Daoy (cell line): ENCODE results near the gene HDGF. TPM values are rescaled to one million over a fixed set of nuclear protein-coding genes. Genes with fewer than 3 reads are reported as not detected.
A peak's percentile ranks its signal among the peaks of the same experiment; 100 is the strongest.

Experiments
- DNase-seq: peaks from one replicate; pipeline ENCODE4 v3.0.0-alpha.2; 2015; ENCODE audit warnings: low read depth
- total RNA-seq: library from RNA; depleted of rRNA; stranded (reverse); fragments of >200 nt; shearing (Covaris generic); gene quantifications from 2 replicates; pipeline ENCODE4 v1.2.3, GENCODE V29; 2014

Gene HDGF
- total RNA-seq, 1 experiment from 2014 or later: 537 TPM

DNA sequence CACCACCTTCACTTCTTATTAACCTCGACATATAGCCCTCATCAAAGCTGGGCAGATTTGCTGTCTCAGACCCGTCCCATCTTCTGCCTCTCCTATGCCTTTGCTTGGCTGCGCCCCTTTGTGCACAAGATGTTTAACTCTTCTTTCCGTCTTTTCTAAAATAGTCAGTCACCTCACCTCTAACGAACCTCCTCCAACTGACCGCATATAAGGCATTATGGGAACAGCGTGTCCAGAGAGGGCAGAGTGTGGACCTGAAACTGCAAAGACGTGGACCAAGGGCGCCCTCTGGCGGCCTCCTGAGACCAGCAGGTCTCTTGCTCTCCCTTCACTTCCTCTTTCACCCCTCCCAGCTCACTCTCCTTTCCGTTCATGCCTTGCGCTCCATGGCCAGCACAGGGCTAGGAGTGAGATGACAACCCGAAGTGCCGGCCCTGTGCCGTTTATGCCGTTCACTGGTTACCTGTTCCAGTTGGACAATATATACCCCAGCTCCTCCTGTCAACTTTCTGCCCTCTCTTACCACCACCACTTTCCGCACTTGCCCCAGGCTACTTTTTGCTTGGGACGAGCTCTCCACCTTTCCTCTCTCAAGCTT lies 25.7 kb downstream of the HDGF start:
- peak; percentile 90 for DNase-seq

- DNase-seq: no peak
These were observed 29.9 kb downstream of the HDGF start for GRCh38 chr1:156721535-156721934.

GRCh38 chr1:156721131-156721530 lies 30.3 kb downstream of the HDGF start:
- DNase-seq: no peak

DNA sequence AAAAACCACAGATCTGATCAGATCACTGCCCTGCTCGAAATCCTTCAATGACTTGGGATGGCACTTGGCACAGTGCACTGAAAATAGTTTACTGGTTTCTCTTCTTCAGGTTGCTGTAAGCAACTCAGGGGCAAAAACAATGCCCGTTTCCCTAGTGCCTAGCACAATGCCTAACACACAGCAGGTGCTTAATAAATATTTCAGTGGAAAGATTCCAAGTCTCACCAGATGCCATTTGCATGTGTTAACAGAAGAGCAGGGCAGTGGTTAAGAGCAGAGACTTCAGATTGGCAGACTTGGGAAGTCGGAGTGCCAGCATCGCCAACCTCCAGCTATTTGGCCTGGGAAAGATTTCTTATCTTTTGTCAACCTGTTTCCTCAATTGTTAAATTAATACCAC lies 34.1 kb downstream of the HDGF start:
- DNase-seq: no peak

GRCh38 chr1:156714830-156715229 lies 36.6 kb downstream of the HDGF start:
- DNase-seq: no peak

DNA sequence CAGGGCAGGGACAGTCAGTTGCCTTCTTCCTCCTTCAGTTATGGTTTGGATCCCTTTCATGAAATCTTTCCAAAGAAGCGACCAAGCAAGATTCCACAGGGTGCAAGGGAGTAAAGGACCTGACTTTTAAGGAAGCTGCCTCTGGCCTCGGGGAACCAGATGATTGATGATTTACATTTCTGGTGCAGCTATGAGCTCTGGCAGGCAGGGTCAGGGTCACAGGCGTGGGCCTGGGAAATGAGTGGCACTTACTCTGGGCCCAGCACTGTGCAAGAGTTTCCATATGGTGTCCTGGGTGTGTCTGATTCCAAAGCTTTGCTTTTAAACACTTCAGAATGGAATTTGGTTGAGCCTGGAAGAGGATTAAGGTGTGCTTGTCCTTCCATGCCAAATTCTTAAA lies 38.8 kb downstream of the HDGF start:
- no peak for DNase-seq

- DNase-seq: peak; percentile 38
These were observed 40.3 kb downstream of the HDGF start for GRCh38 chr1:156711011-156711817.

- DNase-seq: peak; percentile 93
These were observed 41.6 kb downstream of the HDGF start for GRCh38 chr1:156709757-156710489.

- no peak for DNase-seq
These were observed 42.4 kb downstream of the HDGF start for GRCh38 chr1:156709031-156709430.

- no peak for DNase-seq
These were observed 43.2 kb downstream of the HDGF start for GRCh38 chr1:156708218-156708661.

DNA sequence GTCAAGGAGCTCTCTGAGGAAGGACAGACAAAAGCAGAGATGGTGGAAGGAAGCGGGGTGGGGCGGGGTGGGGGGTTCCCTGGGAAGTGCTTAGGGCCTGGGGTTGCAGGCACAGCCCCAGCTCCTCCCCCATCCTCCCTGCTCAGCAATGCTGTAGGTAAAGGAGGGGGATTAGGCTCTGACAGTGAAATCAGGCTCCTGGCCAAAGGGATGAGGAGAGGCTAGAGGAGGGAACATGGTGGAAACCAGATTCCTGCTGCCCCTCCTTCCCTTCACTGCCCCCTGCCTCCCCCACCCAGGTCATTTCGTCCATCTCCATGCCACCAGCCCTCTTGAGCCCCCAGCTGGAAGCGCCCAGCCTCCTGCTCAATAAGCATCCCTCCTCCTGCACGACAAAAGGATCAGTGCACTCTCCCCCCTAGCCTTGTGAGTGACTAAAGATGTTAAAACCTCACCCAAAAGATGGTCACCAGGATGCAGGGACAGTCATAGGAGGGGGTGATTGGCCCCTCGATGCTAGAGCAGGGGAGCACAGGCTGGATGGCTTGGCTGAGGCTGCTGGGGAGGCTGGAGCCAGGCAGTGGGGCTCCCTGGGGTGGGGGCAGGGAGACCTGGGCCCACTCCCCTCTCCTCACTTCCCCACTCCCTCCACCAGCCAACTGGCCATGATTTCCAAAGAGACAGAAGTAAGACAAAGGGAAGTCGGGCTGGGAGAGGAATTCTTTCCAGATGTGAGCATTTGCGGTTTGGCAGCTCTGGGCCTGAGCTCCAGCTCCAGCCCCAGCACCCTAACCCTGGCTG lies 43.9 kb downstream of the HDGF start:
- DNase-seq: peak; percentile 62

DNA sequence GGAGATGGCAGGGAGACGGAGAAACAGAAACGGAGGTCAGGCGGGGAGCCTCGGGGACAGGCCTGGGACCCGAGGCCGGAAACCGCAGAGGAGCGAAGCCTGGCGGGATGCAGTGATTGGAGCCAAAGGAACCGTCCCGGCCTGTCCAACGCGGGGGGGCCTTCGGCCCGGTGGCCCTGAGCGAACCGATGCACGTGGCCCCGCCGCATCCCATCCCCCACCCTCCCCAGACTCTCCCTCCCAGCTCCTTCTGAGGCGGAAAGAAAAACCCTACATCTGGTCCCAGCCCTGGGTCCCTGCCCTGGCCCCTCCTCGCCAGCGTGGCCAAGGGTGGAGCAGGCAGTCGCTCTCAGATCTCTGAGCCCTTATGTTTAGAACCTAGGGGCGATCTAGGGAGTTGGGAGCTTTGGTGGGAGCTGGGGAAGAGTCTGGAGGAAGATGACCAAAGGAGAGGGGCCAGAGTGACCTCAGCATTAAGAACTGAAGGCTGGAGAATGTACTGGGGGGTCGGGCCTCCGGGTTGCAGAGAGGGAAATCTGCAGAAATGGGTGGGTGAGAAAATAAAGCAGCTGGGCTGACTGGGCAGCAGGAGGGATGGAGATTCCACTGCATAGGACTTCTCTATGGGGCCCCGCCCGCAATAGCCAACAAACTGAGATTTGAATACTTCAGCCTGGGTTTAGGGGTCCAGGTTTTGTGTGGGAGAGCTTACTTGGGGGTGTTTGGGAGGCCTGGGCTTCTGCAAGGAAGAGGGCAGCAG lies 44.6 kb downstream of the HDGF start:
- DNase-seq: no peak

DNA sequence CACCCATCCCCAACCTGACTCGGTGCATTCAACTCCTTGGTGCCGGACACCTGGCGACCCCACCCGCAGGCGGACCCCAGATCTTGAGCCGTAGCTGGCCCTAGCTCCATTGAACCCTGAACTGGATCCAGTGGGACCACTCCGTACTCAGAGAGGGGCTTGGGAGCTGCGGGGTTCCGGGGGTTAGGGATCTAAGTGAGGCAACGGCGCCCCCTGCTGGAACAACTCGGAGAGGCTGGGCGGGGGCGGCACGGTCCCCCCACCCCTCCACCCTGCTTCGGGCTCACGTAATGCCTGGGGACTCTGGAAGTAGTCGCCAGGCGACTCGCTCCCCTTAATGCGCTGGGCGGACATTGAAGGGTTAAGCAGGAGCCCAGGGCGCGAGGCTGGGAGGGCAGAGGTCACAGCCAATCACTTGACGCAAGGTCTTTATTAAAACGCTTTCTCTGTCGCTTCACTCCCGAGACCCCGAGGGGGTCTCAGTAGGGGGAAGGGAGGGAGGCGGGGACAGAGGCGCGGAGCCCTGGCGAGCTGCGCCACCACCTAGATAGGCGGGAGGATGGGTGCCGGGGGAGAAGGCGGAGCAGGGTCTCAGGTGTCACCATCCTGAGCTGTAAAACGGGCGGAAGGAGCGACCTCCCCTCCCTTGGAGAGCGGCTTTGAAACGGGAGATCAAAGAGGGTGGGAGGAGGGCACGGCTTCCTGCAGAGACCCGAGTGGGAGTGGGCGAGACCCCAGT lies 45.4 kb downstream of the HDGF start:
- peak; percentile 74 for DNase-seq

DNA sequence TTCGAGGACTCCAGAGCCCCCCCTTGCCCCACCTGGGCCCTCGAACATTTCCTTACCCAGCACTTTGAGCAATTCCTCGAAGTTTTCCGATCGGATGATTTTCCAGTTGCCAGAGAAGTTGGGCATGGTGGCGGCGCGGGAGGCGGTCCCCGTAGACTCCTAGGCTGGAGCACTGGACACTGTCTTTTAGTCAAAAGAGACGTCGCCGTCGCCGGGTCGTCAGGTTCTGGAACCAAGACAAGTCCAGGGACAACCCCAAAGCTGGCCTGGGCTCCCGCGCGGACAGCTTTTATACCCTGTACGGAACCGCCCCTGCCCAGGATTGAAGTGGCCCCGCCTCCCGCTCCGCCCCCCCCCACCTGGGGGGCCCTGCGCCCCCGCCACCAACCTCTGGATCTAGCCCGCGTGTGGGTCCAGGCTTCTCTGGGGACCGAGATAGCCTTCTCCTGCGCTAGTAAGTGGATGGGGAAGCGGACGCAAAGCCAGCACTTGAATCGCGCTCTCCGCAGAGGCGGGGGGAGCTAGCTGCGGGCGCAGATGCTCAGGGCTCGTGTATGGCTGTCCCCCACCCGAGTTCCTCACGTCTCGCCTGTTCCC lies 46.1 kb downstream of the HDGF start, which contains the start of gene CRABP2:
Gene CRABP2, minus strand, starts transcription at position 263 of the 597 bp plus-strand sequence. Its CDS starts 137 bp downstream, at position 126.
- peak; percentile 59 for DNase-seq

DNA sequence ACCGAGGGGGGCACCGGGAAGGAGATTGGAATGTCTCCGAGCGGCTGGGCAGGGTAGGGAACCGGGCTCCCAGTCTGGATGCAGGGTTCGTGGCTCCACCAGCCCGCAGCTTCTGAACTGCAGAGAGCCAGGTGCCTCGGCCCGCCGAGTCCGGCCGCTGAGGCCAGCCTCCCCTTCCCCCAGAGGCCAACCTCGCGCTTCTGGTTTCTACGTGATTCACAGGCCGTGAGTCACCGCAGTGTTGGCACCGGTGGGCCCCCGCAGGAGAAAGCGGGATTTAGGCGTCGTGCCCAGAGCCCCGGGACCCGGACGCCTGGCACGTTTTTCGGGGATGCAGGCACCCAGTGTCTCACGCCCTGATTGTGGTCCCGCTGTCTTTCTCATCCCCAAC lies 46.5 kb downstream of the HDGF start:
- DNase-seq: peak; percentile 89

GRCh38 chr1:156704166-156704711 lies 47.2 kb downstream of the HDGF start:
- DNase-seq: no peak

DNA sequence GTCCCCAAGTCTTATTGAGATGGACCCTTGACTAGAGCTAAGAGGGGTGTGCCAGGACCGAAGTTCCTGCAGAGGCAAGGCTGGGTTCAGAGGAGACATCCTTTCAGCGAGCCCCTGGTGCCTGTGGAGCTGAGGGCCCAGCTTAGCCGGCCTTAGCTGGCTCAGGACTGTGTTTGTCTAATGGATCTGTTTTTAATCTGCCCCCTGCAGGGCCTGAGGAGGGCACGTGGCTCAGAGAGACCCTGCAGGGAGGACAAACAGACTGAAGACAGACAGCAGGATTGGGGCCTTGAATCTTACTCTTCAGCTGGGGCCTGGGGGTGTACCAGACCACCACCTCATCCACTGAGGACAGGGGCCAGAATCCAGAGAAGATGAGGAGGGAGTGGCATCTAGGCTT lies 47.7 kb downstream of the HDGF start:
- no peak for DNase-seq

- DNase-seq: no peak
These were observed 48.1 kb downstream of the HDGF start for GRCh38 chr1:156703336-156703735.

GRCh38 chr1:156700736-156701531 lies 50.5 kb downstream of the HDGF start:
- DNase-seq: no peak
